IPS-NIHi11 (cell line): Measurements from ENCODE around the gene GRID2.
"Not testable (repeated sequence)": the region's sequence is repeated elsewhere in the genome, so short reads cannot be mapped to it uniquely, and the experiment has no call there.

Experiments
- DNase-seq: peaks from one replicate; pipeline ENCODE4 v3.0.0; 2012; ENCODE audit warnings: mixed read lengths, low spot score

Gene GRID2

DNA sequence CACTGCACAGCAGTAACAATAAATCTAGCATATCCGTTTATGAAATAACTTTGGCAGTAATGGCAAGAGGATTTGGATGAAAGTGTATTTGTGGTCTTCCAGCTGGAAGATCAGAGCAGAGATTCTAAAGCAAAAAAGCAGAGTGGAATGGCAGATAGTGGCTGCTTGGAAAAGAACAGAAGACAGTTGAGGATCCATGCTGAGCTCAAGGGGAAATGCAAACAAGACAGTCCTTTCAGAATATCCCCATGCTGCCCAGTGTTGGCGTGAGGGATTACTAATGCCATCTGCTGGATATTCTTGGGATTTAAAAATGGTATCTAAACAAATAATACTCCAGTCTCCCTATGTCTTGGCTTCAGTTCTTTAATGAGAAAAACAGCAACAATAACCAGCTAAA is 895.7 kb downstream of the GRID2 start:
- peak; percentile 80 for DNase-seq

DNA sequence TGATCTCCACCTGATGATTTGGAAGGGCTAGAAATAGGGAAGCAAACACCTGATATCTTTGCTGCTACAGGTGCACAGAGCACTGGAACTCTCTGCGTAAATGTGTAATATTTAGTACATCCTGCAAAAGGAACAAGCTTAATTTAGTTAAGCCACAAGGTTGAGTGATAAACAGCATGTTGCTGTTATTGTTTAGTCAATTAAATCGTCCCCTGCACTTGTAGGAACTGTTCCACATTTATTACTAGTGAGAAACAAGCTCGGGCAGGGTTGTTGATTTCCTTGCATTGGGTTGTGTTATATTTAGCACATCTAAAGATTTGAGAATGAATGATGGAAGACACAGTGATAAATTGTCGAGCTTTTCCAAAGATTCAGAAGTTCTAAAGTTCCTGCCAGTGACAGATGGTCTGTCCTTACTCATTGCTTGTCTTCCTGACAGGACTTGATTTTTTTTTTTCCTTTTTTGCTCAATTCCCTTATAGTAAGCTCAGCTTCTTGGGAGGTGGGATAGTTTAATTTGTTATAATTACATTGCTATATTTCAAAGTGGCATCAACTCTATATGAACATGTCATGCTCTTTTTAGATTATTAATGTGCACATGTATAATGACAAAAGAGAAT is 897.8 kb downstream of the GRID2 start:
- no peak for DNase-seq

DNA sequence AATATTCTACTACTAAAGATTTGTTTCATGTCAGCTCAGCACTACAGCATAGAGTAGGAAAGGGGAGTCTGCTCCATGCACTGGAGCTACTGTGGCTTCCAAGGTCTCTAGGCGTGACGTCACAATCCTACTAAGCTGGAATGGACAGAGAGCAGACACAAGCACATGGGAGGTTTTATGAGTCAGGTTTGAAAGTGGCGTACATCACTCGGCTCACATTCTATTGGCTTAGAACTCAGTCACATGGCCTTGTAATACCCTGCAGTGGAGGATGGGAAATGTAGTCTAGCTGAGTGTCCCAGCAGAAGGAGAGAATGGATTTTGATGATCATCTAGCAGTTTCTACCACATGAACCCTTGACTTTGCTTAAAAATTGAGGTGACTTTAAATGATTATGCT is 899.9 kb downstream of the GRID2 start:
- peak; percentile 16 for DNase-seq

DNA sequence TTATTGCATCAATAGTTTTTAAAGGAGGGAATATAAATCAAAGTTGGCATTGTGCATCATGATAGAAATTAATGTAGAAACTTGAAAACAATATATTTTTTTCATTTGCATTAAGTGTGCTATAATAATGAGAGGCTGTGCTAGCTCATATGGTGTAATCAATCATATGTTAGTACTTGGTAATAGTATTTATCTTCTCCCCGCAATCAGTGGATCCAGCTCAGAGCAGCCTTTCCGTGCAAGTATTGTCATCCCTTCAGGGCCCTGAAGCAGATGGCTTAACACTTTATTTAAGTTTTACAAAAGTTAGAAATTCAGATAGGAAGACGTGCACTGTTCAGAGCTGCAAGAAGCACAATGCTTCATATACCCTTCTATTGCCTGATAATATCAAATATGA is 908.5 kb downstream of the GRID2 start:
- no peak for DNase-seq

DNA sequence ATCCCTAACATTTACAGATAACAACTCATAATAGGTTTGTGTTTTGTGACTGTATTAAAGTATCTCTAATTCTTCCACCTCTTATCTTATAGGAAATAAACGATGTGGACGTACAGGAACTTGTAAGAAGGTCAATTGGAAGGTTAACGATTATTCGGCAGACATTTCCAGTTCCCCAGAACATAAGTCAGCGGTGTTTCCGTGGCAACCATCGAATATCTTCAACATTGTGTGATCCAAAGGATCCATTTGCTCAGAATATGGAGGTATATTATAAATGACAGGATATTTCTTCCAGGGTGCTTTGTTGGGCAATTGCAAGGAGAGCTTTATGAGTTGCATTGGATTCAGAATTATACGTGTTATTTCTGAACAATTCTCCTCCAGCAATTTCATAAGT is 912.9 kb downstream of the GRID2 start:
- DNase-seq: no peak

DNA sequence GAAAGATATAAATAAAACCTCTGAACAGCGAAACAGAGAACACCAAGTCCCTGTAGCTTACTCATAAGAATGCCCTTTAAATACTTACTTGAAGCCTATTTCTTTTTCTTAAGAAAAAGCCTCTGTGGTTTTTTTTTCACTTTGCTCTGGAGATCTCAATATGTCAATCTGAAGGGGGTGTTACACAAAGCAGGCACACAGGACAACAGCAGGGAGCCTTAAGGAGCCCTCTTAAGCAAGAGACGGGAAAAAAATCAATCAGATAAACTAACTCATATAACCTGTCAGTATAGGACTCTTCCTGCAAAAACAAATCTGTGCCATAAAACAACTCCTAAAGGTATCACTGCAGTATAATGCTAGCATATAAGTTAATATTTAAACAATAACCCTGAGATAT is 913.7 kb downstream of the GRID2 start:
- DNase-seq: no peak

DNA sequence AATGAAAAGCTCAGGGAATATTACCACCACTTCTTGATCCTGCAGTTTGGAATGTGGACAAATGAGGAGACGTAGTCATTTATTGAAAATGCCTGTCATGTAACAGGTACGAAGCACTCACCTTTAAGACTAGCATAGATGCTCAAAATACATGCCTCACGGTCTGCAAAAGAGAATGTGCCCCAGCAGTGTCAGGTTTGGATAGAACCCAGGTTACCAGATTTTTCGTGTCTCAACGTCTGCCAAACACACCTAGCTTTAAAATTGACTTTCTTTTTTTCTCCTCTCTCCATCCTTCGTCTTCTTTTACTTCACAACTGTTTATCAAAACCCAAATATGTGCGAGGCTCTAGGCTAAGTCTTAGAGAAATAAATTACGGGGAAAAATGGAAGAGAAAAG is 918.0 kb downstream of the GRID2 start:
- no peak for DNase-seq

DNA sequence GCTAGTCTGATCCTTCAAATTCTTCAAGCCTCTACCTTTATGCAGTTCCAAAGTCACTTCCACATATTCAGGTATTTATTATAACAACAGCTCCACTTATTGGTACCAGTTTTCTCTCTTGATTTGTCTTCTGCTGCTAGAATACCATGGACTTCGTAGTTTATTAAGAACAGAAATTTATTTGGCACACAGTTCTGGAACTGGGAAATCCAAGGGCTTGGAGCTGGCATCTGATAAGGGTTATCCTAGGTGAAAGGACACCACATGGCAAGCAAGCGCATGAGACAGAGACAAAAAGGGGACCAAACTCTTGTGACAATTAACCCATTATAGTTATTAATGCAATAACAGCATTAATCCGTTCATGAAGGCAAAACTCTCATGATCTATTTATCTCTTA is 924.3 kb downstream of the GRID2 start:
- DNase-seq: no peak

DNA sequence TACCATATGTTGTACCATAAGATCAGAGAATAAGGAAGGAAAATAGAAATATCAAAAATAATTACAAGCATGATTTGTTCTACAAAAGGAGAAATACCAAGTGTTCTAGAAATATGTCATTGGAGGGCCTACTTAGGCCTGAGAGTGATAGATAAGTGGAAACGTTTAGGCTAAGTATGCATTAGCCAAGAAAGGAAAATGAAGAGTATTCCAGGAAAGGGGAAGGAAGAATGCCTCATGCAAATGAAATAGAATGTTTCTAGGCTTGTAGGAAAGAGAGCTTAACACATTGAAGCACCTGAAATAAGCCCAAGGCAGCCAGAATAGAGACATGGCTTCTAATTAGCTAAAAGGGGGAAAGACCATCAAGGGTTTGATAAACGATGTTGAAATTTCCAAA is 929.1 kb downstream of the GRID2 start:
- no peak for DNase-seq

DNA sequence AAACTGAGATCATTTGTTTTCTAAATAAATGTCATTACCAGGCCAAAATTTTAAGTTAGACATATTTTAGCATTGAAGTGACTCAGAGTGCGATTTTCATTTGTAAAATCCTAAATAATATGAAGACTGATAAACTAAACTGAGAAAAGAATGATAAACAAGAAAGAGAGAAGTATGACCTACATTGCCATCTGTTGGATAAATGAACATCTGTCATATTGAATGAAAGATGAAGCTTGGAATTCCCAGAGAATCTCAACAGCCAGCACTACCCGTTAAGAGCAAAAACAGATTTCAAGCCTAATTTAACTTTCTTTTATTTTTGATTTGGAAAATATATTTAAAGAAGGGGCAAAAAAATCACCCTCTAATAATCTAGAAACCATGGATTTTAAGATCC is 933.8 kb downstream of the GRID2 start:
- DNase-seq: no peak

DNA sequence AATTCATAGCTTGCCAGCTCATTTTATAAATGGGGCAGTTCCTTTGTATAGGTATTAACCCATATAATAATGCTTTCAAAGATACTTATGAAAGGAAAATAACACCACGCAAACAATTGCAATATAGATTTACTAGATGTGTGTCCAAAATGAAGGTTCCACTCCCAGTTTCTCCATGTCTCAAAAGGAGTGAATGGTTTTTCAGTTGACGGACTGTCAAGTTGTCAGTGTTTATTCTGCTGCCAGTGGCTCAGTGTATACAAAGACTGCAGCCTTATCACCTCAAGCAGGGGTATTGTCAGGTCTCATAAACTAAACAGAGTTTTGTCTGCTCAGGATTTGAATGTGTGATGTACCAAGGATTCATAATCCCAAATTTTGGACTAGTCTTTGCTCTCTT is 939.5 kb downstream of the GRID2 start:
- DNase-seq: no peak

DNA sequence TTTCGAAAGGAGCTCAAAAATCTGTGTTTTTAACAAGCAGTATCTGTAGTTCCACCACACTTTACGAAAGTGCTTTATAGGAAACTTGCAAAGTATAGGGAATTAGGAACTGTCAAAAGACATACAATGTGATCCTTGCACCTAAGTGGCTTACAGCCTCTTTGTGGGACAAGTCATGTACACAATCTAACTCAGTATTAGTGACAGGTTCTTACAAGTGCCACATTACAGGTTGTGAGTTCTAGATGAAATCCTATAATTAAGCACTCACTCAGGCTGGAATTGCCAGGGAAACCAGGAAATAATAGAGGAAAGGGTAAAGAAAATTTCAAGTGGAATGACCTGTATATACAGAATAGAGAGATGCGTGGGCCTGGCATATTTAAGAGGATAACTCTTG is 957.4 kb downstream of the GRID2 start:
- no peak for DNase-seq

DNA sequence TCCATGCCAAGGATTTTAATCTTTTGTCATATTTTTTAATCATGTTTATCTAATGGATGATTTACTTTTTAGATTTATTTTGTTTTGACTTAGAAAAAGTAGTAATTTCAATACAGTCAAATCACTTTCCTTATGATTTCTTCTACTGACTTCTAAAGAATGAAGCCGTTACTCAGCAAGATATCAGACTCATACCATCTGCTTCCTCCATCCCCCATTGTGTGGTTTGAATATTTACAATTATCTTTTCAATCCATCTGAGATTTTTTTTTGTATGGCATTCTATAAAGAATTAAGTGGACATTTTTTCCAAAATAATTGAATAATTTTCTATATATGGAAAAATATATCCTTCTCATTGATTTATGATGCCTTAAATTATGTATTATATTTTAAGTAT is 959.4 kb downstream of the GRID2 start:
- DNase-seq: no peak

DNA sequence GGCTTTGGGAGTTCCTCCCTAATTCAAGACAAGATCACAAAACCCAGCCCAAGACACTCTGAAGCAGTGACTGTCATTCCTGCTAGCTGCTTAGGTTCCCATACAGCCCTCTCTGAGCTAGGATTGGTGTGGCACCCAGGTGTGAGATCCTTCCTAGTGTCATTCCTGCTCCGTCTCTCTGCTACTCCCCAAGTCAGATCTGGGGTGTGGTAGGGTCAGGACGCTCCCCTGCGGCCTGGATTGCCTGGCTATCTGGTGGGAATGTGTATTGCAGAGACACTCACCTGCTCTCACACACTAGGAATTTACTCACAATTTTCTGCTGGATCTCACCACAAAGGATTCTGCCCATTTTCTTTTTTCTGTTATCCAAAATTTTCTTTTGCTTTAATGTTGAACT is 964.0 kb downstream of the GRID2 start:
- no peak for DNase-seq

DNA sequence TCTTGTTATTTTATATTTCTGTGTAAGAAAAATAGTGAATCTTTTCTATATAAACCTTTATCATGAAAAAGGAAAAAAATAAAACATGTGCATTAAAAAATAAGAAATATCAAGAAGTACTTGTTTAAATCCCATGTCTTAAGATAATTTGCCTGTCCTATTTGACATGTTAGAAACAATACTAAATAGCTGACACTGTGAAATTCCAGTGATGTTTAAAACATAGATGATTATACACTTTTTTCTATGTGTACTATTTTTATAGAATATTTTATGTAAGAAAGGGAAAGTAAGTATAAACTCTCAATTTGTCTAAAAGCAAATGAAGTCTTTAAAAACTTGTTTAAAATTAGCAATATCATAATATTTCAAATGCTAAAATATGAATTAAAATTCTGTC is 981.6 kb downstream of the GRID2 start:
- DNase-seq: no peak

DNA sequence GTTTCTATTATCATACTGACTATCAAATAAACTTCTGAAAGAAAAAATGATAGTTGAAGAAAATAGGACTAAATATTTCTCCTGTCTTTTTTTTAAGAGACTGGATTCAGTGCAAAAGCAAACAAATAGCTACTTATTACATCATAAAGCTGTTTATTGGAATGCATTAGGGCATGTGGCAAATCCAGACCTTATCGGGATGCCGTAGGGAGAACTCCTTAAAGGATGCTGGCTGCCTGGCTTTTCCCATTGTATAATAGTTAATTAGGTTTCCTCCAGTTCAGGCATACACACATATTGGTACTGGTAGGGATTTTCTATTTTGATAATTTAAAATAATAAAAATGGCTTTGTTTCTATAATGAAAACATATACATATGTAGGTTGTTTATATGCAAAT is 985.5 kb downstream of the GRID2 start:
- no peak for DNase-seq

DNA sequence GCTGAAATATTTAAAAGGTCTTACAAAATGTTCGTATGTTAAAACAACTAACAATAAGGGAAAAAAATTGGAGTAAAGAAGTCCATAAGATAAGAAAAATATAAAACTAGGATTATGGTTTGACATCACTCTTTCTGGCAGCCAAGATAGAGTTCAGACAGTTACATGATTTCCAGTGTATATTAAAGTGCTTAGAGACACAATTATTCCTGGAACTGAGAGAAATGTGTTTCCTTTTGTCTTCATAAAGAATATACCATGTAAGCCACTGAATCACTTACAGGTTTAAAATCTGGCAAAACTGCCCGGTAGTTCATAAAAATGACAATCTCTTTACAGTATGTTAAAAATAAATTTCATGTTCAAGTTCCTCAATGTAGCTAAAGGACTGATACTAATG is 986.1 kb downstream of the GRID2 start:
- no peak for DNase-seq

DNA sequence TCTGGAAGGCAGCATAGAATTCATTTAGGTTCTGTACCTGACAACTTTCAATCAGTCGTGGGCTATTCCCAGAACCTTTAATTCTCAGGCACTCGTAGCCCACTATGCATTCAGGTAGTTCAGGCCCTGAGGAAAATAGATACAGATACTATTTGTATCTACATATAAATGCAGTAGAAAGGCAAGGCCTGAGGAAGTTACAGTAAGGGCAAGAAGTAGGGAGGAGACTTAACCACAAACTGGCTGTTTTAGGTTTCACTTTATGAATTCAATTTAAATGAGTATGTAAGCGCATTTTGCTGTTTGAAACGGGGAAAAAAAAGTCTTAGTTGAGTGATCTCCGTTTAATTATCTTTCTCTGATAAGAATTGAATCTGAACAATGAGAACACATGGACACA is 995.4 kb downstream of the GRID2 start:
- DNase-seq: no peak

DNA sequence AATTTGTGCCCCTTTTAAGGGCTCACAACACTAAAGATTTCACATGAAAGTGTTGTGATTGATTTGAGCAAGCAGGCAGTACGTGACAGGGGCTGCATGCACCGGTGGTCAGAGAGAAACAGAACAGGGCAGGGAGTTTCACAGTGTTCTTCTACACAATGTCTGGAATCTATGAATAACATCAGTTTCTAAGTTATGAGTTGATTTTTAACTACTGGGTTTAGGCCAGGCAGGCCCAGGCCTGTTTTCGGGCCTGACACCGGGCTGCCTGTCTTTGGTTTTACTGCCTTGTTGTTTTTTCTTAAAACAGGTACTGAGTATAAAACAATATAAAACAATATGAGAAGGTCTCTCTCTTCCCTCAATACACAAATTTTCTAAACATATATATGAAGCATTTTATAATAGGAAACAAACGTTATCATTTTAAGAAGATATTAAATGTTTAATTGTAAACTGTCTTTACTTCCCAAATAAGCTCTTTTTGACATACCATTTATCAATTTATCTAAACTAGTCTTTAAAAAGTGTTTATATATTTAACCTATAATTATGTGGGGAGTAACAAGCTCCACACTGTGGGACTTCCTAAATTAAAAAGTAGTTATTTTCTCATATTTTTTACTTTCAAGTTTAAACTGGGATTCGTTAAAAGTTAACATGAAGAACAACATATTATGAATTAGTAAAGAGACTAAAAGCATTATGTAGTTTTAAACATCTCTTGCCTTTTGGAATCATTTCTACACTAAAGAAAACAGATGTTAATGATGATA is 997.2 kb downstream of the GRID2 start:
- not testable (repeated sequence) for DNase-seq

DNA sequence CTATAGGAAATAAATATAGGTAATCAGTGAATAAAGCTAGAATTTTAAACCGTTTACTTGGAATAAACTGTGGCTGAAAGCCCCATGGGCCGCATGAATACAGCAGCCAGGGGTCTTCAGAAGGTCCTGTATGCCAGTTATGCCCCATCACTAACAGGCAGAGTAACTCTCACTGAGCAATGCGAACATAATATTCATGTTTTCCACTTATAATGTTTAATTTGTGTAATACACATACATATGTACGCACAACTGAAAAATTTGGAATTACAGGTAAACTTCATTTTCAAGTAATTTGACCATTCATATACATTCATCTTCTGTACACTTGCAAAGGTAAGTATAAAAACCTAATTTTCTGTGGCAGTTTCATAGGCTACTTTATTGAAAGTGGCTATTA is 998.5 kb downstream of the GRID2 start:
- DNase-seq: no peak

DNA sequence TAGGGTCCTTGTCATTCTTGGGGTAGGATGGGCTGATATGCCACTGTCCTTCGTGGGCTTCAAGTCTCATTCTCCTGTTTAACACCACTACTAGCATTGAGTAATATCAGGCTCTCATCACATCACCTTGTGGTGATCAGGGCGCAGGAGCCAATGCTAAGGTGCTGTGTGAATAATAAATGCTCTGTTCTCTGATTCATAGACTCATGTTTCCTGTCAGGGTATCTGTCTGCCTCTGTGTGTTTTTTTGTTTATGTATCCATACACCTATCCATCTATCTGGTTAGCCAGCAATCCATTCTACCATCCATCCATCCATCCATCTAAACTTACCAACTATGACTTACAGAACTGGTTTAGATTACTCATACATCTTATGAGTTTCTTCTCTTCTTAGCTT is 999.7 kb downstream of the GRID2 start:
- no peak for DNase-seq

DNA sequence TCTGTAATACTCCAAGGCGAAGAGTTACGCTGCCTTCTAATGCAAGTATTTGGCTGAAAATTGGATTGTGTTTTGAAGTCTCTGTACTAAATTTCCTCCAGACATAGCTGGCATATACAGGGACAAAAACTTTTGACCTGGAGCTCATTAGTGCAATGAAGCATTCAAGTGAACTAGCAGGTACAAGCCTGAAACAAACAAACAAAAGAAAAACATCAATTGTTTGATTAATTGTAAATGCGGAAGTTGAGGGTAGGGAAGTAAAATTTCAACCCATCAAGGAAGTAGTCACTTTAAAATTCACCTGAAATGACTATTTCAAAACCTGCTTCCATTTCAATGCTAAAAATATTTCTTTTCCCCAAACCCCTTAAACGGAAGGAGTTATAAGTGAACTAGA is 1008.5 kb downstream of the GRID2 start:
- no peak for DNase-seq

DNA sequence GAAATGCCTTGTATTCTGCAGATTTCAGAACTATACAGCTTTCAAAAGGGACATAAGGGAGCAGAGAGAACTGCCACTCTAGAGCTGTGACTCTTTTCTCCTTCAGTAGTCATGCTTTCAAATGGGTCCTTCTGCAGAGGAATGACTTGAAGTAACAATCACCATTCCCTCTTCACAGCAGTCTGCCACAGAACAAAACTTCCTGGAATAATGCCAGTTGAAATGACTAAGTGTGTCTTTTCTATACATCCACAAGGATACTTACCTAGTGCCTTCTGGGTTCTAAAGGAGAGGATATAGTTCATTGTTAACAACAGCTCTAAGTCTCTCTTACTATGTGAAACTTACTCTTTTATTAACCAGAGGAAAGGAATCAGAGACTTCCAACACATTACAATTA is 1009.4 kb downstream of the GRID2 start:
- DNase-seq: no peak

DNA sequence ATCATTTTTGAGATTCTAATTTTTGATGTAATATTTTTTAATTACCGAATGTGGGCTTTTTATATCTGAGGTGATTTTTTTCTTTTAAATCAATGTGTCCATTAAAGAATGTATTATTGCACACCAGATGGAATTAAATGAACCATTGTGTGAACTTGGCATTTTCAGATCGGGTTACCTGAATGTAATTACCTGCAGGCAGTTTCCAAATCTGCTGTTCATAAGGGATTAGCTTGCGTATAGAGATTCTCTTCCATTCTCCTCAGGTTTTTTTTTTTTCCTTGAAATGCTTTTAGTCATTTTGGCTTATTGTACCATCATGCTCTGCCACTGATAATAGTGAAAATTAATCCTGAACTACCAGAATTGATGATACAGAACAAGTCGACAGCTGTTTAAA is 1013.3 kb downstream of the GRID2 start:
- no peak for DNase-seq
